ENCODE data around the gene CLIP2.

The CLIP2 gene

GRCh38 chr7:74288034-74288881 lies 949 bp upstream of the CLIP2 start:
- no peak for DNase-seq (ENCODE audit: extremely low spot score)
- CTCF ChIA-PET: interaction anchor here (1.0 to 6.6 kb wide), 4 partner anchors 13 to 82 kb away, joined by 3 to 57 read pairs (median 6); no protein-coding TSS in a partner anchor
- TF ChIP-seq CTCF (IDR thresholded peaks at IDR 0.05; ENCODE audit: control extremely low read depth, extremely low read depth, low read depth, missing control alignments): no peak
- POLR2A ChIA-PET: interaction anchor here (0.7 to 1.7 kb wide), 4 partner anchors 13 to 82 kb away, joined by 3 to 4 read pairs (median 4); no protein-coding TSS in a partner anchor

GRCh38 chr7:74289659-74290552 lies 699 bp downstream of the CLIP2 start:
- no peak for TF ChIP-seq CTCF (IDR thresholded peaks at IDR 0.05; ENCODE audit: control extremely low read depth, extremely low read depth, low read depth, missing control alignments)
- CTCF ChIA-PET: interaction anchor here (0.7 to 3.0 kb wide), 4 partner anchors 15 to 111 kb away, joined by 3 to 12 read pairs (median 4); no protein-coding TSS in a partner anchor
- no peak for DNase-seq (ENCODE audit: extremely low spot score)
- POLR2A ChIA-PET: interaction anchor here (1.4 kb wide), 1 partner anchor 11 kb away, joined by 3 read pairs; no protein-coding TSS in a partner anchor

GRCh38 chr7:74290553-74290950 lies 1.3 kb downstream of the CLIP2 start:
- no peak for DNase-seq (ENCODE audit: extremely low spot score)
- ChIA-PET CTCF (interaction anchor here (0.9 to 3.0 kb wide), 3 partner anchors 15 to 111 kb away, joined by 3 to 12 read pairs (median 4); no protein-coding TSS in a partner anchor), POLR2A (no interaction called here)
- no peak for TF ChIP-seq CTCF (IDR thresholded peaks at IDR 0.05; ENCODE audit: control extremely low read depth, extremely low read depth, low read depth, missing control alignments)

GRCh38 chr7:74290981-74291441 lies 1.8 kb downstream of the CLIP2 start:
- DNase-seq (ENCODE audit: extremely low spot score): no peak
- POLR2A ChIA-PET: no interaction called here
- CTCF ChIA-PET: interaction anchor here (0.9 to 3.0 kb wide), 3 partner anchors 16 to 110 kb away, joined by 3 to 12 read pairs (median 4); no protein-coding TSS in a partner anchor
- TF ChIP-seq CTCF (IDR thresholded peaks at IDR 0.05; ENCODE audit: control extremely low read depth, extremely low read depth, low read depth, missing control alignments): no peak

- DNase-seq (ENCODE audit: extremely low spot score): no peak
- CTCF ChIA-PET: interaction anchor here (0.9 to 3.0 kb wide), 4 partner anchors 16 to 110 kb away, joined by 3 to 12 read pairs (median 4); no protein-coding TSS in a partner anchor
- TF ChIP-seq CTCF (IDR thresholded peaks at IDR 0.05; ENCODE audit: control extremely low read depth, extremely low read depth, low read depth, missing control alignments): no peak
- POLR2A ChIA-PET: no interaction called here
Observed at GRCh38 chr7:74291535-74291934, 2.3 kb downstream of the CLIP2 start.

All from GM10248 (cell line).